ENCODE results near the gene TSPAN18. TPM values are rescaled to one million over a fixed set of nuclear protein-coding genes. Genes with fewer than 3 reads are reported as not detected.

The TSPAN18 gene
- total and polyA plus RNA-seq, 8 donors: 2.1 to 60.3 (median 11.0) TPM

DNA sequence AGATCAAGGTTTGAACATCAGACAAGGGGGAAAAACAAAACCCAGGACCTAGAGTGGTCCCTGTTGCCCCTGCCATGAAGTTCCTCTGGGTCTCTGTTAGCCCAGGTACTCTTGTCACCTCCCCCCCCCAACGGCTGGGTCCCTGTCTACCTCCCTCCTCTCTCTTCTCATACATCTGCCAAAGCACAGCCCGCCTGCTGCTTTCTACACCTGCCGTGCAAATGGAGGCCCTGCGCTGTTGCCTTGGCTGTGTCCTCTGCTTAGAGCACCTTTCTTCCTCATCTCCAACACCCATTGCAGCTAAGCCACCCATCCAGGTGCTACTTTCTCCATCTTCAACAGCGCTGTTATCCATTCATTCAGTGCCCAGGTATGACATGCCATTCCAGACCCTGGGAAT is 124.7 kb downstream of the TSPAN18 start:
- 83 to 91% (median 90%) methylated on average over 5 of the region's 5 CpGs for WGBS, 5 donors
- Histone ChIP-seq H3K27ac (no peak overlapping the region), H3K36me3 (peaks cover 0 to 6% (median 0%) of the 10 kb centered on the region in 4 donors), H3K27me3 (no peaks in the 10 kb centered on the region), H3K9me3 (peaks cover 0 to 13% (median 8%) of the 10 kb centered on the region in 4 donors), H3K4me1 (peaks cover 0 to 14% (median 6%) of the 10 kb centered on the region in 4 donors), H3K4me3 (no peak overlapping the region)
- no peak for TF ChIP-seq EP300 (IDR thresholded peaks at IDR 0.05)
- TF ChIP-seq POLR2A (IDR thresholded peaks at IDR 0.05): no peak
- TF ChIP-seq, protein P1, sequence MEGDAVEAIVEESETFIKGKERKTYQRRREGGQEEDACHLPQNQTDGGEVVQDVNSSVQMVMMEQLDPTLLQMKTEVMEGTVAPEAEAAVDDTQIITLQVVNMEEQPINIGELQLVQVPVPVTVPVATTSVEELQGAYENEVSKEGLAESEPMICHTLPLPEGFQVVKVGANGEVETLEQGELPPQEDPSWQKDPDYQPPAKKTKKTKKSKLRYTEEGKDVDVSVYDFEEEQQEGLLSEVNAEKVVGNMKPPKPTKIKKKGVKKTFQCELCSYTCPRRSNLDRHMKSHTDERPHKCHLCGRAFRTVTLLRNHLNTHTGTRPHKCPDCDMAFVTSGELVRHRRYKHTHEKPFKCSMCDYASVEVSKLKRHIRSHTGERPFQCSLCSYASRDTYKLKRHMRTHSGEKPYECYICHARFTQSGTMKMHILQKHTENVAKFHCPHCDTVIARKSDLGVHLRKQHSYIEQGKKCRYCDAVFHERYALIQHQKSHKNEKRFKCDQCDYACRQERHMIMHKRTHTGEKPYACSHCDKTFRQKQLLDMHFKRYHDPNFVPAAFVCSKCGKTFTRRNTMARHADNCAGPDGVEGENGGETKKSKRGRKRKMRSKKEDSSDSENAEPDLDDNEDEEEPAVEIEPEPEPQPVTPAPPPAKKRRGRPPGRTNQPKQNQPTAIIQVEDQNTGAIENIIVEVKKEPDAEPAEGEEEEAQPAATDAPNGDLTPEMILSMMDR (IDR thresholded peaks at IDR 0.05): no peak
- no peak for TF ChIP-seq POLR2AphosphoS5 (IDR thresholded peaks at IDR 0.05)
- DNase-seq: no peak
- intact Hi-C loops (cut with DNase I; ENCODE audit: low total_unique reads): no loop called here

DNA sequence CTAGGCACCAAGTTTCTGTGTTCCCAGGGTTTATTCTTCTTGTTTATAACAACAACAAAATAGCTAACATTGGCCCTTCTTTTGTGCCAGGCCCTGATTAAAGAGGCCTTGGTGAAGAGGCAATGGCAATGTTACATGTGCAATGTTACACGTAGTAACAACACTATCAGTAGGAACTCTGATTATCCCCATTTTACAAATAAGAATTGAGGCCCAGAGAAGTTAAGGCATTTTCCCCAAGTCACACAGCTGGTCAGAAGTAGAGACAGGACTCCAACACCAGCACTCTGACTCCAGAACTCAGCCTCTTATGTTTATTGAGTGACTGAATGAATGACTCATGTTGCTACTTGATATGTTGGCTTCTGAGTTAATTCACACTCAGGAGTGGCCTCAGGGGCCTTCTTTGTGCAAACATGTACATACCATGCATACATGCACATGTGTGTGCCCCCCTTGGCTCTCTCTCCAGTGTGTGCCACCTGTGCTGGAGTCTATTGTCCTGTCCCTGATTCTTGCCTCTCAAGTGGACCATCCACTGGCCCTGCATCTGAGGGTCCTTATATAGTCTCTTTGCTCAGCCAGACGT is 125.5 kb downstream of the TSPAN18 start:
- DNase-seq: no peak
- H3K9me3 ChIP-seq: peaks cover 0 to 5% (median 3%) of the 10 kb centered on the region in 4 donors
- H3K4me1 ChIP-seq: peaks cover 0 to 17% (median 7%) of the 10 kb centered on the region in 4 donors
- no peaks in the 10 kb centered on the region for H3K27me3 ChIP-seq
- intact Hi-C loops (cut with DNase I; ENCODE audit: low total_unique reads): no loop called here
- H3K4me3 ChIP-seq: no peak overlapping the region
- H3K27ac ChIP-seq: no peak overlapping the region
- H3K36me3 ChIP-seq: no peaks in the 10 kb centered on the region
- 47 to 68% (median 60%) methylated on average over 2 of the region's 2 CpGs for WGBS, 5 donors
- TF ChIP-seq POLR2AphosphoS5 (IDR thresholded peaks at IDR 0.05) (no peak), POLR2A (IDR thresholded peaks at IDR 0.05) (no peak), EP300 (IDR thresholded peaks at IDR 0.05) (no peak)
- TF ChIP-seq, protein P1 (IDR thresholded peaks at IDR 0.05): no peak

DNA sequence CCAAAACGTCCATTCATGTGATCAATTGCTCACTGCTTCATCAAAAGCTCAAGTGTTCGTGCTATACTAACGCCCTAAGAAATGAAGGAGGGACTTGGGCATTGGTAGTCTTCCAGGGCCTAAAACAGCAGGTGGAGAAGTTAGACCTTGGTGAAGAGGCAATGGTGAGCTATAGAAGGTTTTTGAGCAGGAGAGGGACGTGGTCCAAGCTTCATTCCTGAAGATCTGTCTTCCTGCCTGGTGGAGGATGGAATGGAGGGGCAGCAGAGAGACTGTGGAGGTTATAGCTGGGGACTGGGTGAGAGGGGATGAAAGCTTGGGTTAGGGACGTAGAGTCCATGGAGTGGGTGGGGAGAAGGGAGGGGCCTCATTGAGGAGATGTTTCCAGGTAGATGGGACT is 126.2 kb downstream of the TSPAN18 start:
- DNase-seq: no peak
- peaks cover 0 to 19% (median 7%) of the 10 kb centered on the region in 4 donors for H3K4me1 ChIP-seq
- H3K9me3 ChIP-seq: no peaks in the 10 kb centered on the region
- no peak for TF ChIP-seq EP300 (IDR thresholded peaks at IDR 0.05)
- TF ChIP-seq, protein P1 (IDR thresholded peaks at IDR 0.05): no peak
- no peak for TF ChIP-seq POLR2A (IDR thresholded peaks at IDR 0.05)
- no peak for TF ChIP-seq POLR2AphosphoS5 (IDR thresholded peaks at IDR 0.05)
- no peak overlapping the region for H3K4me3 ChIP-seq
- no peaks in the 10 kb centered on the region for H3K36me3 ChIP-seq
- intact Hi-C loops (cut with DNase I; ENCODE audit: low total_unique reads): no loop called here
- 62 to 77% (median 71%) methylated on average over 5 of the region's 5 CpGs for WGBS, 5 donors
- no peaks in the 10 kb centered on the region for H3K27me3 ChIP-seq
- H3K27ac ChIP-seq: no peak overlapping the region

DNA sequence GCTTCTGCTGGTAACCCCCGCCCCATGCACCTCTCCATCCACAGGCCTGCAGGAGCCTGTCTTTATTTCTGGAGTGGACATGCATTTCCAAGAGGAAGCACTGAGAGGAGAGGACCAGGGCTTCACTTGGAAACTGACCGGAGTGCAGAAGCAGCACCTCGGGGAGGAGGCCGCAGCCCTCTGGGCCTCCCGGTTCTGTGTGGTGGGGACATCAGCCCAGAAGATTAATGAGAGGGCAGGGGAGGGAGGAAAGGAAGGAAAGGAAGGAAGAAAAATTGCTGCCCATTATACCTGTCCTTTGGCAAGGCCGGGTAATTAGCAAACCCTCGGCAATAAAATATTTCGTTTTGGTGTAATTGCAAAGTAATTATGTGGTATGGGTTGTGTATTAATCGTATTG is 126.9 kb downstream of the TSPAN18 start:
- Histone ChIP-seq H3K9me3 (no peaks in the 10 kb centered on the region), H3K27me3 (no peaks in the 10 kb centered on the region), H3K4me1 (peaks cover 0 to 19% (median 7%) of the 10 kb centered on the region in 4 donors), H3K27ac (no peak overlapping the region), H3K4me3 (no peak overlapping the region), H3K36me3 (no peaks in the 10 kb centered on the region)
- TF ChIP-seq EP300 (IDR thresholded peaks at IDR 0.05) (no peak), POLR2A (IDR thresholded peaks at IDR 0.05) (no peak), POLR2AphosphoS5 (IDR thresholded peaks at IDR 0.05) (no peak)
- TF ChIP-seq, protein P1 (IDR thresholded peaks at IDR 0.05): no peak
- no peak for DNase-seq
- intact Hi-C loops (cut with DNase I; ENCODE audit: low total_unique reads): no loop called here
- 61 to 69% (median 64%) methylated on average over 9 of the region's 9 CpGs for WGBS, 5 donors

Data from stomach (tissue), 9 donors.